ENCODE results near the gene KCNQ2. TPM values are rescaled to one million over a fixed set of nuclear protein-coding genes. Genes with fewer than 3 reads are reported as not detected.

Gene KCNQ2
- total RNA-seq, 1 donor from 2014 or later = not detected

GRCh38 chr20:63369024-63369530 is 103.4 kb downstream of the KCNQ2 start:
- intact Hi-C loops (cut with DNase I) = no loop called here
- no peak for ATAC-seq
- DNase-seq (ENCODE audit: low spot score) = no peak

- intact Hi-C loops (cut with DNase I) = no loop called here
- no peak for ATAC-seq
These were observed 104.3 kb downstream of the KCNQ2 start for GRCh38 chr20:63368151-63368550.

GRCh38 chr20:63367446-63368055 is 104.9 kb downstream of the KCNQ2 start:
- DNase-seq (ENCODE audit: low spot score) (no peak), ATAC-seq (no peak)
- intact Hi-C loops (cut with DNase I) = no loop called here

More at GRCh38 chr20:63368151-63368550, 104.3 kb downstream of the KCNQ2 start:
- no peak for DNase-seq (ENCODE audit: low spot score)

GRCh38 chr20:63366390-63367365 is 105.8 kb downstream of the KCNQ2 start:
- intact Hi-C loops (cut with DNase I) = no loop called here
- ATAC-seq (no peak), DNase-seq (ENCODE audit: low spot score) (no peak)

GRCh38 chr20:63365601-63366389 is 106.7 kb downstream of the KCNQ2 start:
- DNase-seq (ENCODE audit: low spot score) = no peak
- no peak for ATAC-seq
- intact Hi-C loops (cut with DNase I) = no loop called here

GRCh38 chr20:63364801-63365585 is 107.5 kb downstream of the KCNQ2 start:
- intact Hi-C loops (cut with DNase I) = no loop called here
- DNase-seq (ENCODE audit: low spot score) (no peak), ATAC-seq (no peak)

- DNase-seq (ENCODE audit: low spot score) = no peak
- intact Hi-C loops (cut with DNase I) = no loop called here
- ATAC-seq = no peak
These were observed 108.4 kb downstream of the KCNQ2 start for GRCh38 chr20:63363981-63364561.

- DNase-seq (ENCODE audit: low spot score) (no peak), ATAC-seq (no peak)
- intact Hi-C loops (cut with DNase I) = no loop called here
These were observed 109.2 kb downstream of the KCNQ2 start for GRCh38 chr20:63363013-63363957.

- ATAC-seq (no peak), DNase-seq (ENCODE audit: low spot score) (no peak)
- intact Hi-C loops (cut with DNase I) = no loop called here
These were observed 109.9 kb downstream of the KCNQ2 start for GRCh38 chr20:63362436-63363009.

- ATAC-seq = no peak
- intact Hi-C loops (cut with DNase I) = no loop called here
- no peak for DNase-seq (ENCODE audit: low spot score)
These were observed 110.7 kb downstream of the KCNQ2 start for GRCh38 chr20:63361519-63362435.

GRCh38 chr20:63360850-63361518 is 111.5 kb downstream of the KCNQ2 start, which contains the start of gene CHRNA4:
CHRNA4 (minus strand) TSS chr20:63361349; CDS start chr20:63361165, 184 bp downstream.
- DNase-seq (ENCODE audit: low spot score) (no peak), ATAC-seq (no peak)
- intact Hi-C loops (cut with DNase I) = no loop called here

- intact Hi-C loops (cut with DNase I) = no loop called here
- ATAC-seq = no peak
- DNase-seq (ENCODE audit: low spot score) = no peak
These were observed 112.3 kb downstream of the KCNQ2 start for GRCh38 chr20:63359937-63360849.

- DNase-seq (ENCODE audit: low spot score) (no peak), ATAC-seq (no peak)
- intact Hi-C loops (cut with DNase I) = no loop called here
These were observed 113.1 kb downstream of the KCNQ2 start for GRCh38 chr20:63359164-63359934.

Data from sciatic nerve (tissue), 2 donors.